Activated CD8-positive, alpha-beta memory T cell treated with anti-CD3 and anti-CD28 coated beads, Interleukin-2, amount 50 U/mL, for 24 hours (primary cell): Measurements from ENCODE around the gene LDB2.

Source experiments
- DNase-seq: peaks from one replicate; pipeline ENCODE4 v3.0.0-alpha.2; 2020; ENCODE audit errors: extremely low read depth

The LDB2 gene

DNA sequence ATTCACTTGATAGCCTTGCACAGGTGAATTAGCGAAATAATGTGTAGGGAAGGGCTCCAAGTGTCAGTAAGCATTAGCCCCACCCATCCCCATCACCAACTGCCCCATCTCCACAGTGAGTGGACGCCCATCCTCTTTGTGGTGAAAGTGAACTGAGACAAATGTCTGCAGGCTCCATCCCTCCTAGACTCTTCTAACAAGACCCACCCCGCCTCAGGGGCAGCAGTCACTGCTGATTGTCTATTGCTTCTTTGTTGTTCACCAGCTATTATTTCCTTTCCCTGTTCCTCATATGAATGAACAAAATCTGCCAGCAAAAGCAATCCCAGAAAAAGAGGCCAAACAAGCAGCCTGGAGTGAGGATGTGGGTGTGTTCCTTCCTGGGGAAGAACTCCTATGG is 96.4 kb downstream of the LDB2 start:
- DNase-seq, result no peak

DNA sequence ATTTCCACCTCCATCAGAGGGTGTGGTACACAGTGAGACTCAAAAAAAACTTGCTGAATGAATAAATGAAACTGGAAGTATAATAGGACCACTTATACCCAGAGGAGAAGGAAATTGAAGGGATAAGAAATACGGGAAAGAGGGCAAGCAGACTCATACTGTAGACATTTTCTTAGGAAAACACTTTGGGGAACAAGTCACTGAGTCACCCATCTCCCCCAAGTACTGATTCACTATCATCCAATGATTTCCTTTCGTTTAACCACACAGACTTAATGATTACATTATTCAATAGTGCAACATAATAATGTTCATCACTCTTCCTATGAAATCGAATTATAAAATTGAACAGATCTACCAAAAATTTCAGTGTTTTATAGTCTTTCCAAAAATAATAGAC is 97.1 kb downstream of the LDB2 start:
- no peak for DNase-seq

DNA sequence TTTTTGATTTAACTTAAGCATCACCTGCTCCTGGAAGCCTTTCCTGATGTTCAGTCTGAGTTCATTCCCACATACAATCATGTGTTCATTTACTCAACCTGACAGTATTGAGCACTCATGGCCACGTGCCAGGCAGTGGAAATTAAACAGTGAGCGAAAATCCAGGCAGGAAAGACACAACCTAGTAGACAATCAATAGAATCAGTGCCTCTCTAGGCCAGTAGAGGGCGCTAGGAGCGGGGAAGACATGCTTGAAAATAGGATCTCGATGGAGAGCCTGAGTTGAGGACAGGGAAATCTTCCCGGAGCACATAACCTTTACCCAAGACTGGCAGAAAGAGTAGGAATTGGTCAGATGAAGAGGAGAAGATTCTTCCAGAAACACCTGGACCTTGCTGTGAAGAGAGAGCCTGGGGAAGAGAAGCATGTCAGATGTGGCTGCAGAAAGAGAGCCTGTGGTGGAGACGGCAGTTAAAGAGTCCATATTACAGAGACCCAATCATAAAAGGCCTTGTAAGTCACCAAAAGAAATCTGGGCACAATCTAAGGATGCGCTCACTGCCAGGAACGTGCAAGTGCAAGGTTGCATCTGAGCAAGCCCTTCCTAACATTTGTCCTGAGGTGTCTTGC is 103.5 kb downstream of the LDB2 start:
- no peak for DNase-seq

DNA sequence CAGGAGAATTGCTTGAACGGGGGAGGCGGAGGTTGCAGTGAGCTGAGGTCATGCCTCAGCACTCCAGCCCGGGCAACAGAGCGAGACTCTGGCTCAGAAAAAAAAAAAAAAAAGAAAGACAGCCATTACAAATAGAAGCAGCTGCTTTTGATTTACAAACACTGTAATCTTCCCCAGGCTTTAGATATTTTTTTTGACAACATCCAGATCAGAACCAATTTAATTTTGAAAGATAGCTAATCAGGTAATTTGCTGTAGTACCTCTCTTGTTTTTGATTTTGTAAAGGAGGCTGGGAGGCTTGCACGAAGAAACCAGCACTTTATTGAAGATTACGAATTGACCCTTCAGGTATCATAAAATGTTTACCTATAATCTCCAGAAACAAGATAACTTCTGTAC is 107.0 kb downstream of the LDB2 start:
- no peak for DNase-seq

DNA sequence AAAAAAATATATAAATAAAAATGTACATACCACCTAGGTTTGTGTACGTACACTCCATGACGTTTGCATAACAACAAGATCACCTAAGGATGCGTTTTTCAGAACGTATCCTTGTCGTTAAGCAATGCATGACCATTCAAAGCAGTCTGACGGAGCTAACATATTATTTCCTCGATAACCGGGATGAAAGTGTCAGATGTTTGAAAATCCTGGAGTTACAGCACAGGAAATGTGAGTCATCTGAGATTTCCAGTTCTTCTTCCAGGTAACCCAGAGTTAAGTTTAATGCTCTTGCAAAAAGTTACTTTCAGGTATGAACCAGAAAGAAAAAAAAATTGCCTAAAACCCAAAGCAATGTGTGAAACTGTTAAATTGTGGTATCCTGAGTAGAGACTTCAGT is 107.9 kb downstream of the LDB2 start:
- no peak for DNase-seq

DNA sequence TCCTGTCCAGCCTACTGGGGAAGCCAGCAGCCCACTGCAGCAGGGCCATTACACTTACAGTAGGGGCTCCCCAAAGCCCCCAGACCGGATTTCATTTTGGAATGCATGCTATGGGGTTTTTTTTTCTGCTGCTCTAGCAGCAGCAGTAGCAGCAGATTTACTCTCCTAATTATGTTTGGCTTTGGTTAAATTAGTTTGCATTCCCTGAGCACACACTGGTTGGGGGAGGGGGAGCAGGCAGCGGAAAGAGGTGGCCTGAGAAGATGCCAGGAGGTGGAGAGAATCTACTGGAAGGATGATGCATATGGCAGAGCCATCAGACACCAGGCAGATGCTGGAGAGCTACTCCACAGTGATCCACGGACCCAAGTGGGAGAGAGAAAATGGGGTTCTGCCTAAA is 109.6 kb downstream of the LDB2 start:
- no peak for DNase-seq

DNA sequence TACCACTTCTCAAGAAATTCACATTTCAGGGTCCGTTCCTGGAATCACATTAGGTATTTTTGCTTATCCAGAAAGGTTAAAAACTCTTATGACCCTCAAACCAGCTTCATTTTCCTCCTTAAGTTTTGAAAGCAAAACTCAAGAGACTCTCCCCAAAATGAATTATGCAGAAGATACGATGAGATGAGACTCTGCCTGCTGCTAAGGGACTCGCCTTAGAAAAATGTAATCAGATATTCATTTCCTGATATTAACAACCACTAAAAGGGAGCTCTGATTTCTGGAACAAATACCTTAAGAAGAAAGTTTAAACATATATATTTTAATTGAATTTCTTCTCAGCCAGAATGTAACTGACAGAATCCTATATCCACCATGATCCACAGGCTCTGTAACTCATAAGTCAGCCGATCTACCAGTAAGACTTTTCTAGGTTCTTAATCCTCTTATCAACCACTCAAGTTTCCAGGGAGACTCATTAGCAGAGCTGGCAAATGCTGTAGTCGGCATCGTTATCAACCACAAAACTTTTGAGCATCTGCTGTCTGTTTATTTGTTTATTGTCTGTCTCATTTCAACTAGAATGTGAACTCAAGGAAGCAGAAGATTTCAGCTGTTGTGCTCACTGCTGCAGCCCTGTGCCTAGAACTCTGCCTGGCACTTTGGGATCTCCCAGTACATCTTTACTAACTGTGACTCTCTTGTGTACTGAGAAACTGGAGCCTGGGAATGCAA is 112.5 kb downstream of the LDB2 start:
- no peak for DNase-seq

DNA sequence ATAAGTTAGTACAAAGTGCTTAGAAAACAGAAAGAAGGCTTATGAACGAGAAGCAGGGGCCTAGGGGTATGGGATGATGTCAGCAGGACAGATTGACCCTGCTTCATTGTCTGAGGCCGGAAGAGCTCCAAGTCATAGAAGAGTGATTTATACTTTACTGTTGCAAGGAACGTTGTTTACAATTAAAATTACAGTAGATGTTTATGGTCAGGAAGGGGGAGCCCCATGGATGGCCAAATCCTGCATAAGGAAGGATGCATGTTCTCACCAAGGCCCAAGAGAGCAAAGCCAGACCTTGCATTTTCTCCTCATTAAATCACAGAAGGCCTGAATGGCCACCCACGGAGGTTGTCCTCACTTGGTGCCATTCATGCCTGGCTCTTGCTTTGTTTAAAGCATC is 115.3 kb downstream of the LDB2 start:
- no peak for DNase-seq

DNA sequence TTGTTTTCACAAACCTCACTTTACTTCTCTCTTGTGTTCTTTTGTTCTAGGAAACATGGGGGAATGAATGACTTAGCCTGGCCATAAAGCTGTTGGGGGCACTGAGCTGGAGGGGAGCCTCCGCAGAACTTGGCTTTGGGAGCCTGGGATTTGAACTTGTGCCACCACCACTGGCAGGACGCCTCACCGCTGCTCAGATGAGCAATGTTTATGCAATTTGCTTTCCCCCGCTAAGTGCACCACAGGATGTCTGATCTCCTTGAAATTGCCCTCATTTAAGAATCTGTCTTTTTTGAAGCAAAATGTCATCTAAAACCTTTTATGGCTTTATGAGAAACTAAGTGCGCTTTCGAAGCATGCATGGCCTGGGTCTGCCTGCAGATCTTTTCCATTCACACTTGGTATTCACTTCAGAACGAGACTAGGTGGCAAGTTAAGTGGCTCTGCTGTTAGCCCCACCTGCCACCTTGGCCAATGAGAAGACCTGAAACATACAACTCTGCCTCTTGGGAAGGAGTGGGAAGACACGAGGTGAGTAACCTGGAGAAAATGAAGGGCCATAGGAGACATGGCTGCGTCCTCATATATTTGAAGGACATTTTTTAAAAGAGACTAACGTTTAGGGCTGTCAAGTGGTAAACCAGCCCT is 119.3 kb downstream of the LDB2 start:
- no peak for DNase-seq

DNA sequence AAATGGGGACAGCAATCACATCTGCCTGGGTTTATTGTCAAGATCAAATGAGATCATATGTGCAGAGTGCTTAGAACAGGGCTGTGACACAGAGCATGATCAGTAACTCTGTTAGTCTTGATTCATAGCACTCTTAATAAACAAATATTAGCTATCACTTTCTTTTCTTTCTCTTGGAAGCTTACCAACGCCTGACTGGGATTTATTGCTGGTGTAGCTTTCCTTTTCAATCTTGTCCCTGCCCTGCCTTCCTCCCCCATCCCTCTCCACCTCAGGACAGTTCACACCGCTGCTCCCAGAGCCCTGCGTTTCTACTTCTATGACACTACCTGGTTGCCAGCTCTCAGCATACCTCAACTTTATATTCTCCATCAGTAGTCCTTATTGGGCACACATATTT is 120.7 kb downstream of the LDB2 start:
- no peak for DNase-seq

DNA sequence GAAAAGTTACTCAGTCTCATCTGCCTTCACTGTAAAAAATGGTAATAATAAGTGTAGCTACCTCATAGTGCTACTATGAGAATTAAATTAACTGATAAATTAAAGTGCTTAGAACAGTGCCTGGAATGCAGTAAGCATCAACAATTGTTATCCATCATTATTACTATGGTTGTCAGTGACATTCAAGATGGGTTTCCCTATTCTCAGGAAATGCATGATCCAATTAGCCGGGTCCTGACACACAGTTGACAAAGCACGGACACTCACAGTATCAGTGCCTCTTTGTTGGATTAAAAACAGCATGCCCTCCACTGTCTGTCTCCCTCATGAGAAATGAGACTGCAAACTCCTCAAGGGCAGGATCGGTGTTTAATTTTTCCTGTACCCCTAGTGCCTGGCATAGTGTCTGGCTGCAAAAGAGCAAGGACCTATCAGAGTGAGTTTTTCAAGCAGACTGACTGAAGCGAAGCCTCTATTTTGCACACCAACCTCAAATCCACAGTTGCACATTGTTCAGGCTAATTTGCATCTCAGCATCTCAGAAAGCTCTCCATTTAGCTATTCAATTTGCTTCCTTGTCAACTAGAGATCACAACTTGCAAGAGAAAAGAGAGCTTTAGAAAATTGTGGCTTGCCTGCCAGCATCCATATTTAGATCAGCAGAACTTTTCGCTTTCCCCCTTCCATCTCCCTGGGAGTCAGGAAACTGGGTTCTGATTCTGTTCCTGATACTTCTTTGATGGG is 122.9 kb downstream of the LDB2 start:
- no peak for DNase-seq

DNA sequence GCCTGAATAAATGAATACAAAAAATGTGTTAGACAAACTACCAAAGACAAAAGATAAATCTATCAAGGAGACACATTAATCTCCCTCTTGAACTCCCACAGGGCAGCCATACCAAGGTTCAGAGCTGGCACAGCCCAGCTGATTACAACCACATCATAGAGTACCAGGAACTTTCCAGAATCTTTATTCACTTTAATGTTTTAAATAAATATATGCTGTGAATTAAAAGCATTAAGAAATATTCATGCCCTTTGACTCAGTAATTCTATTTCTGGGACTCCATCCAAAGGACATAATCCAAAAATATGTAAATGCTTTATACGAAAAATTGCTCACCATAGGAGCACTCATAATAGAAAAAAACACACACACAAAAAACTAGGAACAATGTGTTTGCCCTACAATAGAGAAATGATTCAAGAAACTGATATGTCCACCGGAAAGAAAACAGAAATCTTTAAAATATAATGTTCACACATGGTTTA is 126.0 kb downstream of the LDB2 start:
- DNase-seq, result no peak

DNA sequence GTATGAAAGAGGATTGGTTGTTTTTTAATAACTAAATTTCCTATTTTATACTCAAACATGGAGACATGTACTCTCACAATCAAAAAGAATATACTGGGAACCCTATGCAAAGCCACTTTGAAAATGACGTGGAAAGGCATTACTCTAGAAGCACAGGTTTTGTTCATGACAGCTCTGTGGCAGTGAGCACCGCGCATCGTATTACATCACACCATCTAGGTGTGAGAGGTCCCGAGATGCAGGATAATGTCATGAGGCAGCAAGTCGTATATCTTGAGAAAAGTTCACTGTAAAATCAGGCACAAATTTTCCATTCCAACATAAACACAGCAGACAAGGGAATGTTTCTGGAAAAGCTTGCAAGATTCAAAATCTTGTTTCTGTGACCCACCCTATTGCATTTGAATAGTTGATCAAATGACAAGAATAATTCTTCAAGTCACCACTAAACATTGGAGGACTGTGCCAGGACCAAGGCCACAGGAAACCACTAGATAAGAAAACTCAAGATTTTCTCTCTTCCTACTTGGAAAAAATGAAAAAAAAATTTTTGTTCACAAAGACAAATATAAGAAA is 127.6 kb downstream of the LDB2 start:
- DNase-seq, result no peak

DNA sequence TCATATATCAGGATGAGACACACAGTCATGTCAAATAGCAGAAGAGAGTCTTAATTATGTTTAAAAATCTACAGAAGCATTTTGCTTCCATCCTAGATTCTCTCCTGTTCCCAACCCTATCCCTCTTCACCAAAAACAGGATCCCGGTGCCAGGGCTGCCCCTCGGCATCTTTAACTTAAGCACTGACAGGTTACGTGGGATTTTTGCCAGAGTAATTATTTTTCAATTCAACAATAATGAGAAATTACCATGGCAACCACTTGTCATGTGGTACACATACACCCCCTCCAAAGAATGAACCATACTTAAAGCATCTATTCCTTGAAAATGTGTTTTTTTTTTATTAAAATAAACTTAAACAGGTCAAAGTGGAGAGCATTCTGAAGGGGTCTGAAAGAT is 130.6 kb downstream of the LDB2 start:
- no peak for DNase-seq

DNA sequence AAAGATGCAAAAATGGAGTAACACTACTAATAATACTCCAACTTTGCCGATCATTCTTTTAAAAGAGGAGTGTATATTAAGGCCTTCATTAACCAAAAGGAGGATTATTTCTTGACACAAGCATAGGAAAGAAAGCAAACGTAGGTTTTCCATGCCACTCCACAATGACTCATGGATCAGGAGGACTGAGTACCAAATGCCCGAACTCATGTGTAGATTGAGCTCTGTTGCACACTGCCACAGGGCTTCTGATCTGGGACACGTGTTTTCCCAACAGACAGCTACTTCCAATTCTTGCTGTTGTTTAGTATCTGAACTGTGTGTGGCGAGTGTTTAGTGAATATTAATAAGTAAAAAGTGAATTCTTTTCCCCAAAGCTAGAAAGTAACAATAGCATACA is 131.2 kb downstream of the LDB2 start:
- no peak for DNase-seq

DNA sequence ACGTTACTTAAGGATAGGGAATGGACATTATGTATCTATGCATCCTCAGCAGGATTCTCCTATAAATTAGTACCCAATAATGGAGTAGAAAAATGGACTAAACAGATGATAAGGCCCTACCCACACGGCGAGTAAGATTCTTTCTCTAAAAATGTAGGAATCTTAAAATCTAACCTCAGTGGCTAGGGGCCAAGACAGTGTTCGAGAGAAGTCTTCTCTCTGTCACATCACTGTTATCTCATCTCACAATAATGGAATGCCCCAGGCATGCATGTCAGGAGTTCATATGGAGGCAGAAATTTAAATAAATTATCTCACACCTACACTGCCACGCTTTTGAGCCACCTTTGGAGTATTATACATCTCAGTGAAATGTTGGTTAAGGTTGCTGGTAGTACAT is 132.9 kb downstream of the LDB2 start:
- no peak for DNase-seq

DNA sequence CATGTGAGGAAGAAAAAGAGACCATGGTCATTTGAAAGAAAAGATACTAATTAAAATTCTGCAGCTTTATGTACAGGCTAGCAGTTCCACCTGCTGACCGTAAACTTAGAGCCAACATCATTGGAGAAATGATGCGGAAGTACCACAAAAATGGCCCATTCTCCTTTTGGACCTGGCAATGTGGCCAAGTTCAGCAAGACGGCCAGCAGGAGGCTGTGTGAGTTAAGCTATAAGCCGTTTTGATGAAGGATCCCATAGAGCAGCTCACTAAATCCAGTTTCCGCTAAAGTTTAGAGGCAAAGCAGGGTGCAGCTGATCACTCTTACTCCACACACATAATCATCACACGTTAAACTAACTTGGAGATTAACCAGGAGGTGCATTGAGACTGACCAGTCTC is 133.8 kb downstream of the LDB2 start:
- no peak for DNase-seq

DNA sequence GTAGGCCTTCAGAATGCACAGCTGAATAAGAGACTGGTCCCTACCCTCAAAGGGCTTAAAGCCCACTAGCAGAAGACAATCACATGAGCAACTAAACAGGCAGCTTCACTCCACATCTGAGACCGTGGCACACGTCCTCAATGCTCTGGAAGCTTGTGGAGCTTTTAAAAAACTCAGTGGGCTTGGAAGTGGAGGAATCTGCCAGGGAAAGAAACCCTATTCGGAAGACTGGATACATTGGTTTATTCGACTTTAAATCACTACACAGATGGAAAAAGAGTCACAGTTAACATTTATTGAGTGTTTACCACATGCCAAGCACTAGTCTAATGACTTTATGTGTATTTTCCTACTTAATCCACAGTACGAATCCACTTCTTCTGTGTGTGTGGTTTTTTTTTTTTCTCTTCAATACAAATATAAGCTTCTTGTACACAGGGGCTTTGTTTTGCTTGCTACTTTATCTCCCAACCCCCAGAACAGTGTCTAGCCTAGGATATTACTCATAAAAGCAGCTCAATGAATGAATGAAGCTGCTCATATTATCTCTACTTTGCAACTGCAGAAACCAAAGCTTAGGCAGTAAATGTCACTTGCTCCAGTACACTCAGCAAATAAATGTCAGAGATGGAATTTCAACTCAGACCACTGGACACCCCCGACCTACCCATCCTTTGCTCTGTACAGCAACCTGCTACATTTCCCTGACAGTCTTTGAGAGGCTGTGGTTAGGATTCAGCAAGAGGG is 137.7 kb downstream of the LDB2 start:
- no peak for DNase-seq

DNA sequence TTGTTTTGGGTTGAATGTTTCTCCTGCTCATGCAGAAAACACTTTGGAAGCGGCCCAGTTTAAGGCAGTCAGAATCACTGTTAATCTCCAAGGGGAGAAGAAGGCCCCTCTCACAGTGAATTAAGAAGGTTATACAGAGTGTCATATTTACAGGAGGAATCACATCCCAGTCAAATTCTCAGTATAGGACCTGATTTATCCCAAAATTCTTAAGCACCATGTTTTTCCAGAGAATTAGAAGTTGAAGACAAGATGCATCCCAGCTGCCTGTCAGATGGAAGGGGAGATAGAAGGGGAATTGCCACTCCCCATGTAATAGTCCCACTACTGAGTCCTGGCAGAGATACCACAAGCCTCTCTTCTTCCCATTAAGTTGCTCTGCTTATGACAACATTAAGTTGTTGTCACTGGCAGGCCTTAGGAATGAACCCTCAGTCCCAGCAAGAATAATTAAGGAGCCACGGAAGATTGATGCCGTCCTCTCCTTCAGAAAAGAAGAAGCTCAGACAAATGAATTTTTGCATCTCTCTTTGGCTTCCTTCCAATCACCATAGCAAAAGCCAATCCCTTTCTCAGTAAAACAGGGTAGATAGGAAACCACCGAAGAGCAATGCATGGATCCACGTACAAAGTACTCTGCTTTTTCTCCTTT is 138.4 kb downstream of the LDB2 start:
- no peak for DNase-seq

DNA sequence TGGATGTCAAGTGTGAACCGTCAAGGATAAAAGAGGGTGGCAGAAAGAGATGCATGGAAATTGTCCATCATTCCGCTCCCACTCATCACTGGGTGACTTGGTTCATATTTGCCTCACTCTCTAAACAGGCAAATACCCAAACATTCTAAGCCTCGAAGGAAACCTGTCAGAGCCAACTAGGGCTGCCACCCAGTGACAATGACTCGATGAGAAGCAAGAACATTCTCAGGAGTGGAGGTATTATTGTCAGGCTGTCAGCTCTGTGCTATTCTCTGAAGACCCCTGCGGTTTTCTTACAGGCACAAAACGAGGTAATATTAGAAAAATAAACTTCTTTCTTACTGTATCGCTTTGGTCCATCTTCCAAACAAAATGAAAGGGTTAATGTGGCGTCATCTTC is 139.6 kb downstream of the LDB2 start:
- DNase-seq, result no peak

DNA sequence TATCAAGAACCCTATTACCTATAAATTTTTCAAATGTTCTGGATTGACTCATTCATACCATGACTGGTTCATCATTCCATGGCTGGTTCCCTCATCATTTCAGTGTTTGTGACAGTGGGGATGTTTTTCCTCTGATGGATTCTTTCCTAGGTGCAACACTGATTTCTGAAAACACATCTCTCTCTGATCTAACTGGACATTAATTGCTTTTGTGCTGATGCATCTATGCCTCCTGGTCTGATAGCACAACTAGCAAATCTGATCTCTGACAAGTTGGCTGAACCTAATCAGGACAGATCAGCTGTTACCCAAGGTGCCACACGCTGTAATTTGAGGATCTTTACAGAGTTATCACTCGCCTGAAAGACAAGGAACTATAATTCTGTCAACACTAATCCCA is 140.2 kb downstream of the LDB2 start:
- DNase-seq, result no peak
